ENCODE measurements around the gene KDM4D. TPM values are rescaled to one million over a fixed set of nuclear protein-coding genes. Genes with fewer than 3 reads are reported as not detected.

The KDM4D gene
- total and polyA plus RNA-seq, 2 of the 4 experiments (the other 2 are of a cell fraction): 0.90 to 1.1 TPM

GRCh38 chr11:94998285-94998684 lies 24.8 kb downstream of the KDM4D start:
- H3K9me1 ChIP-seq (ENCODE audit: insufficient read depth, low read length): no peaks in the 10 kb centered on the region
- no peak overlapping the region for H3K4me3 ChIP-seq (ENCODE audit: insufficient read depth, low read depth, low read length)
- no peak overlapping the region for H3K14ac ChIP-seq (replicated peaks; ENCODE audit: low read depth, low read length)
- H4K5ac ChIP-seq (ENCODE audit: low read depth, low read length): no peak overlapping the region
- no peaks in the 10 kb centered on the region for H3K79me1 ChIP-seq (ENCODE audit: low read depth in 1 of 2, low read length in 2 of 2)
- H3K9ac ChIP-seq (ENCODE audit: low read depth, low read length): no peak overlapping the region
- no peak overlapping the region for H2BK15ac ChIP-seq (ENCODE audit: low read depth, low read length)
- in situ Hi-C loops (cut with MboI; ENCODE audit: low sequenced_read_pairs): no loop called here
- no peak overlapping the region for H3K23ac ChIP-seq (ENCODE audit: low read depth, low read length)
- no peaks in the 10 kb centered on the region for H4K20me1 ChIP-seq (ENCODE audit: insufficient read depth, low read length)
- H3K9me3 ChIP-seq (ENCODE audit: control insufficient read depth, insufficient read depth, low read length): no peaks in the 10 kb centered on the region
- no peak overlapping the region for H2BK5ac ChIP-seq (ENCODE audit: low read depth, low read length, poor library complexity, severe bottlenecking)
- no peak for DNase-seq
- POLR2A ChIA-PET (ENCODE audit: unreplicated experiment): no interaction called here
- BruUV-seq (replicated peaks): no TSS peak
- no peak overlapping the region for H2BK120ac ChIP-seq (ENCODE audit: low read depth, low read length)
- no peak for TF ChIP-seq NFE2L2 (IDR thresholded peaks at IDR 0.05; ENCODE audit: low read depth, low read length)
- no peak for TF ChIP-seq FOS (IDR thresholded peaks at IDR 0.05; ENCODE audit: low read depth, low read length)
- TF ChIP-seq, protein P1, sequence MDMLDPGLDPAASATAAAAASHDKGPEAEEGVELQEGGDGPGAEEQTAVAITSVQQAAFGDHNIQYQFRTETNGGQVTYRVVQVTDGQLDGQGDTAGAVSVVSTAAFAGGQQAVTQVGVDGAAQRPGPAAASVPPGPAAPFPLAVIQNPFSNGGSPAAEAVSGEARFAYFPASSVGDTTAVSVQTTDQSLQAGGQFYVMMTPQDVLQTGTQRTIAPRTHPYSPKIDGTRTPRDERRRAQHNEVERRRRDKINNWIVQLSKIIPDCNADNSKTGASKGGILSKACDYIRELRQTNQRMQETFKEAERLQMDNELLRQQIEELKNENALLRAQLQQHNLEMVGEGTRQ (IDR thresholded peaks at IDR 0.05; ENCODE audit: low read depth, low read length): no peak
- no peak for TF ChIP-seq CEBPB (IDR thresholded peaks at IDR 0.05; ENCODE audit: low read depth, low read length)
- no peak for TF ChIP-seq SMC3 (IDR thresholded peaks at IDR 0.05; ENCODE audit: low read depth, low read length)
- no peak for TF ChIP-seq CHD1 (IDR thresholded peaks at IDR 0.05; ENCODE audit: low read depth, low read length)
- TF ChIP-seq, protein P2, sequence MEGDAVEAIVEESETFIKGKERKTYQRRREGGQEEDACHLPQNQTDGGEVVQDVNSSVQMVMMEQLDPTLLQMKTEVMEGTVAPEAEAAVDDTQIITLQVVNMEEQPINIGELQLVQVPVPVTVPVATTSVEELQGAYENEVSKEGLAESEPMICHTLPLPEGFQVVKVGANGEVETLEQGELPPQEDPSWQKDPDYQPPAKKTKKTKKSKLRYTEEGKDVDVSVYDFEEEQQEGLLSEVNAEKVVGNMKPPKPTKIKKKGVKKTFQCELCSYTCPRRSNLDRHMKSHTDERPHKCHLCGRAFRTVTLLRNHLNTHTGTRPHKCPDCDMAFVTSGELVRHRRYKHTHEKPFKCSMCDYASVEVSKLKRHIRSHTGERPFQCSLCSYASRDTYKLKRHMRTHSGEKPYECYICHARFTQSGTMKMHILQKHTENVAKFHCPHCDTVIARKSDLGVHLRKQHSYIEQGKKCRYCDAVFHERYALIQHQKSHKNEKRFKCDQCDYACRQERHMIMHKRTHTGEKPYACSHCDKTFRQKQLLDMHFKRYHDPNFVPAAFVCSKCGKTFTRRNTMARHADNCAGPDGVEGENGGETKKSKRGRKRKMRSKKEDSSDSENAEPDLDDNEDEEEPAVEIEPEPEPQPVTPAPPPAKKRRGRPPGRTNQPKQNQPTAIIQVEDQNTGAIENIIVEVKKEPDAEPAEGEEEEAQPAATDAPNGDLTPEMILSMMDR (conservative IDR thresholded peaks at IDR 0.05; ENCODE audit: low read depth, low read length): no peak
- no peak for TF ChIP-seq RFX5 (IDR thresholded peaks at IDR 0.05; ENCODE audit: low read depth, low read length)
- no peak for TF ChIP-seq MAFK (IDR thresholded peaks at IDR 0.05; ENCODE audit: low read depth, low read length)
- no peak for TF ChIP-seq POLR2A (IDR thresholded peaks at IDR 0.05; ENCODE audit: low read depth, low read length)
- TF ChIP-seq MAZ (IDR thresholded peaks at IDR 0.05; ENCODE audit: borderline replicate concordance, low read depth, low read length): no peak
- no peak for TF ChIP-seq RAD21 (IDR thresholded peaks at IDR 0.05; ENCODE audit: low read length)
- no peak for TF ChIP-seq ELK1 (IDR thresholded peaks at IDR 0.05; ENCODE audit: borderline replicate concordance, low read depth, low read length)
- TF ChIP-seq RCOR1 (IDR thresholded peaks at IDR 0.05; ENCODE audit: insufficient replicate concordance, low read length): no peak
- no peak overlapping the region for H3K56ac ChIP-seq (ENCODE audit: extremely low read depth, insufficient read depth, low read length)
- H2BK20ac ChIP-seq (ENCODE audit: low read depth, low read length): no peak overlapping the region
- no peak overlapping the region for H3K27ac ChIP-seq (ENCODE audit: insufficient read depth, low read length)
- H3K4me2 ChIP-seq (ENCODE audit: low read depth, low read length): no peak overlapping the region
- H2AK5ac ChIP-seq (ENCODE audit: low read depth, low read length): no peak overlapping the region
- WGBS, 2 experiments (ENCODE audit: extremely low coverage in 2 of 2, insufficient read length in 1 of 2): 88% methylated on average over 6 of the region's 13 CpGs; no CpG with 5 or more reads in 1 of the 2 experiments
- dilution Hi-C loops (cut with HindIII; ENCODE audit: low sequenced_read_pairs, unreplicated experiment): no loop called here
- 0 out of 2 replicates have a peak, but pooled peaks cover 1% of the 10 kb centered on the region for H3K27me3 ChIP-seq (ENCODE audit: control insufficient read depth, insufficient read depth, low read length)
- H3K4me1 ChIP-seq (ENCODE audit: control insufficient read depth, insufficient read depth, low read length): no peaks in the 10 kb centered on the region
- H3K18ac ChIP-seq (ENCODE audit: low read depth, low read length): no peak overlapping the region
- no peak overlapping the region for H3K4ac ChIP-seq (ENCODE audit: low read depth, low read length)
- no peak overlapping the region for H4K91ac ChIP-seq (ENCODE audit: insufficient read depth, low read depth, low read length)
- no peak overlapping the region for H4K8ac ChIP-seq (ENCODE audit: low read depth in 2 of 2, low read length in 2 of 2)
- ATAC-seq (ENCODE audit: low read depth): no peak
- peak overlapping the region; percentile 51 for H2AFZ ChIP-seq (replicated peaks; ENCODE audit: low read length, poor library complexity)
- CTCF ChIA-PET: no interaction called here
- intact Hi-C loops (cut with micrococcal nuclease): no loop called here
- no peak overlapping the region for H2AK9ac ChIP-seq (replicated peaks; ENCODE audit: low read depth, low read length, poor library complexity)
- no peaks in the 10 kb centered on the region for H3K36me3 ChIP-seq (ENCODE audit: control insufficient read depth, insufficient read depth, low read length)
